Measurements from ENCODE around the gene CCND2.

CCND2 gene

DNA sequence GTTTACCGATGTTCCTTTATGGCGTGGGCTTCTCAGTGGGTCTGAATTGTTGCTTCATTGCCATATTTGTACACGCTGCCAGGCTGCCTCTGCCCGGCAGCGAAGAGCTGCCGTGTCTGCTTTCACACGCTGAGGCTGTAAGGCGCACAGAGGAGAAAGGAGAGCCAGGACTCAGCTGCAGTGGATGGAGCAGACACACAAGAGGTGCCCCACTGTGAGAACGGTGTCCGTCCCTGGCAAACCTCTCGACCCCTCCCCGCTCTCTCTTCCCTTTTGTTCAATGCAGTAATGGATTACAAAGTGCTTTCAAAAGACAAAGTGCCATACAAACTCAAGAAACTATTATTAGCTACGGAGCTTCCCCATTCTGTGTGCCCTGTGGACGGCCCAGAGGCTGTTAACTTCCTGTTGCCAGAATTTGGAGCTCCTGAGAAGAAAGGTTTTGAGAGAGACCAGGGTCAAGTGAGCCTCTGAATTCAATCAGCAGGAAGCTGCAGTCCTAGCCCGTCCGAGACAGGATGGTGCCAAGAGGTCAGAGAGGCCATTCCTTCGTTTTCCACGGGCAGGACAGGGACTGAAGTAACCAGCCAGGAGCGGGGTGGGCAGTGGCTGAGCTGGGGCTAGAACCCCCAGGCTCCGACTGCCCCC, 15.8 kb downstream of the CCND2 start:
- no peak for FAIRE-seq
- no peak for DNase-seq (ENCODE audit: insufficient read length, low spot score)

DNA sequence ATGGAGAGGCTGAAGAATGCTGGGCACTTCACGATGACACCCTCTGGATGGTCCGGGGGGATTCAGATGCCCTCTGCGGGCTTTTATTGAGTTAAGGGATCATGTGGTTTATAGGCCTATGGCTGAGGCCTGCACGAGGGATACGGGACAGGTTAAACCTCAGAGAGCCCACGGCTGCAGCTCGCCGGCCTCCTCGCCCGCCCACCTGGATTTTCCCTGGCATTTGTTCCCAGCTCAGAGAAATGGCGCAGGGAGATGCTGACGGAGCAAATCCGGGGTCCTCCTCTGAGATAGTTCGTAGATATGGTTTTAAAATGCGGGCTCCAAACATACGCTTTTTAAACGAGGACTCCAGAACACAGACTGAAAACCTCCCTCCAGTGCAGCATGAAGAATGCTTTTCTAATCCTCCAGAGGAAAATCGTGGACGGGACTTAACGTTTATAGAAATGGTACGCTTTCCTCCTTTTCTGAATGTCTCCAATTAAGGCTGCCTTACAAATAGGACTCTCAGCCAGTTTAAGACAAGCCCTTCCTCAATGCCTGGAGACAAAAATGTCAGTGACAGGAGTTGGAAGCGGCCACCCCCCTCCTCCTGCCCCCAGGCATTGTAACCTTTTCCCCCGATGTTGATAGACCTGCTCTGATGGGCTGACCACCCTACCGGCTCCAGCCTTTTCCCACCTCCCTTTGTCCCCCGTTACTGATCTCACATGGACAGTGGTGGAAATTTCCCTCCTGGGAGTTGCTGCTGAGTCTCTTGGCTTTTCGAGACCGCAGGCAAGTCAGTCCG, 16.6 kb downstream of the CCND2 start:
- no peak for FAIRE-seq

DNA sequence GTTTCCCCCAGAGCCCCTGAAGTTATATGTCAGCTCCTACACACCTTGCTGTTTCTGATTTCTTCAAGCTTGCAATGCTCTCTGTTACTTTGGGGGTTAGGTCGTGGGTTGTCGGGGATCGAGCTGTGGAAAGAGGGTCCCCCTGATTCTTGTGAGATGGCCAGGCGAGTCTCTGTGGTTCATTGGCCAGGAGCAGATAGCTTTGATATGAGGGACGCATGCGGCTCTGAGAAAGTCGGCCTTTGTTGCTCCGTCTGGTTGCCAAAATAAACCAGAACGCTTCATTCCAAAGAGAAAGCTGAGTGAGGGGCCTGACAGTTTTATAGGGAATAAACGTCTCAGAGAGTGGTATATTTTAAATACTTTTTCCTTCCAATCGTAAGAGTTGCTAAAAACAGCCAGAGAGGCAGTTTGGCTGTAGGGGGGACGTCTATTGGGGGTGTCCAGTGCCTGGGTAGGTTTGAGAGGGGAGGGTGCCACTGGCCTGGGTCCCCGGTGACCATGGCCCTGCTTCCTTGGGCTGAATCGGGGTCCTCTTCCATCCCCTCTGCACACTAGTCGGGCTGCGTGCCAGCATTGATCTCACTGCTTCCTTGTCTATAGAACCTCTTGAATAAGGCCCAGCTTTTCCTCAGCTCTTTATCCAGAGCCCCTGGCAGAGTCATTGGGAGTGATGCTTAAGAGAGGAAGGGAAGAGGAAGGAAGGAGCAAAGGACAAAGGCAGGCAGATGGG, 18.9 kb downstream of the CCND2 start:
- FAIRE-seq (no peak), DNase-seq (ENCODE audit: insufficient read length, low spot score) (no peak)

More for the DNA sequence above, 16.6 kb downstream of the CCND2 start:
- DNase-seq (ENCODE audit: insufficient read length, low spot score) = no peak

DNA sequence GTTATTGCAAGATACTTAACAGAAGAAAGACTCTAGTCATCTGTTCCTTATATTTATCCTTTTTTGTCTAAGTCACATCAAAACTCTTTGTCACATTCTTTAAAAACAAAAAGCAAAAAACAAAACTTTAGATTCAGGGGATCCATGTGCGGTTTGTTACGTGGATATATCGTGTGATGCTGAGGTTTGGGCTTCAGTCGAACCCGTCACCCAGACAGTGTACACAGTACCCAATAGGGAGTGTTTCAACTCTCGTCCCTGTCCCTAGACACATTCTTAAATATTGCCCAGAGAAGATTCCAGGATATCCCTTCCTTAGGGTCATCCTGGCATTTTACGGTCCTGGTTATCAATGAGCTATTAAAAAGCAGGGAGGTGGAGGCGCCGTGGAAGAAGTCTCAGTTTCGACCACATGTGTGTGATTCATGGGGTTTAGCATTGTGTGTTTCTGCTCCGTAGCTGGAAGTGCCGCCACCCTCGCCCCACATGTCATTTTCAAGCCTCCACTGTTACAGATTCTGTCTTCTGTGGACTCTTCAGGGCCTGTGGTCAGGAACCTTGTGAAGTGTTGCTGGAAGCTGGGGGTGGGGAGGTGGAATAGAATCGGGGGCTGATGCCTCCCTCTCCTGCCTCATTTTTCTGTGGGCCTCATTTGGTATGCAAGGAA, 19.9 kb downstream of the CCND2 start:
- no peak for DNase-seq (ENCODE audit: insufficient read length, low spot score)
- FAIRE-seq = no peak

DNA sequence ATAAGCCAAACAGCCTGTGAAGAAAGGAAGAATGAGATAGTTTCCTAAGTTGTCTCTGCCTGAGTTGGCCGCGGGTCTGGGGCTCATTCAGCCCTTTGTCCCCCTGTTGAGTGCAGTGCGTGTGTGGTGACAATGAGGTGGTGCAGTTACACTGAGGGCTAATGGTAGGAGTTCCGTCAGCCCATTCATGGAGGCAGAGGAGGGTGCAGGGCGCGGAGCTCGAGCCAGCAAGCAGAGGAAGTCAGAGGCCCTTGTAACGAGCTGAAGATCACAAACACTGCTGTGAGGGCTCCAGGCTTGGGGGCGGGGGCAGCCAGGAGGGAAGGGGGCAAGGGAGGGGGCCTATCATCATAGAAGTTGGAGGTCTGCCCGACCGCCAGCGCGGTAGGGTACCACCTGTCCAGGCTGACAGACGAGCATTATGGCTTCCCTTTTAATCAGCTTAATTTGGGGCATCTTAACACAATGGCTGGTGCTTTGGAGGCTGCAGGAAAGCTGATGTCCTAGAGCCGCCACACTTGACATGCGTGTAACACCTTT, 20.5 kb downstream of the CCND2 start:
- DNase-seq (ENCODE audit: insufficient read length, low spot score) (no peak), FAIRE-seq (no peak)

DNA sequence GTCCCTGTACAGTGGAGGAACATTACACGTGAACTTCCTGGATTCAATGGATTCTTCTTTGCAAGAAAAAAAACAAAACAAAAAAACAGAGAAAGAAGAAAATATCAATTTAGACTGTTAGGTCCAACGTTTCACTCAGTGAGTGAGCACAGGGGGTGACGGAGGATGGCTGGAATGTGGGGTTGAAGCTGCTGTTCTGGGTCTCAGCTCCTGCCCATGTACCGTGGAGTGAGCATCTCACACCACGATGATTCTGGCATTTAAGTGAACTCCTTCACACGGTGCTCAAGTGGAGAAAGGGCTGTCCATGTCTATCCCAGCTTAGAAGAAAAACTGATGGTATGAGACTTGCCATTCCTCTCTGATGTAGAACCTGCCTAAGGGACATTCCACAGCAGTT, 23.2 kb downstream of the CCND2 start:
- no peak for DNase-seq (ENCODE audit: insufficient read length, low spot score)
- FAIRE-seq = no peak

DNA sequence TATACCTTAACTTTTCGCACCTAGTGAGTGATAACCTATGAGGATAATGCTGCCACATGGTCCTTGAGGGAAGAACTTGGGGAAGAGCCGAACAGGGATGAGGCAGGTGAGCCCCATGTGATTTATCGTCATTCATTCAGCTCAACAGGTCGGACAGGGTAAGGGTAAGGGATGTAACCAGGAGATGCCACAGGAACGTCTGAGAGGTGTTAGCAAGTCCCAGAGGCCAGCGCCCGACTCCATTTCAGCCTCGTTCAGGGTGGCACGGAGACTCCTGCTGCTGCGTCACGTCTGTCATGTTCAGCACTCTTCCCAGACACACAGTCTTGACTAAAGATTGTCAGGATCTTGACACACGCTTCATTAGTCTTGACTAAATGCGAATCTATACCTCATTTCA, 24.1 kb downstream of the CCND2 start:
- DNase-seq (ENCODE audit: insufficient read length, low spot score) = no peak
- FAIRE-seq = no peak

DNA sequence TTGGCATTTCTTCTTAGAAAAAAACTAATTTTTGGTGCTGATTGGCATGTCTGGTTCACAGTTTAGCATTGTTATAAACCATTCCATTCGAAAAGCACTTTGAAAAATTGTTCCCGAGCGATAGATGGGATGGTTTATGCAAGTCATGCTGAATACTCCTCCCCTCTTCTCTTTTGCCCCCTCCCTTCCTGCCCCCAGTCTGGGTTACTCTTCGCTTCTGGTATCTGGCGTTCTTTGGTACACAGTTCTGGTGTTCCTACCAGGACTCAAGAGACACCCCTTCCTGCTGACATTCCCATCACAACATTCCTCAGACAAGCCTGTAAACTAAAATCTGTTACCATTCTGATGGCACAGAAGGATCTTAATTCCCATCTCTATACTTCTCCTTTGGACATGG, 27.3 kb downstream of the CCND2 start:
- FAIRE-seq = no peak
- DNase-seq (ENCODE audit: insufficient read length, low spot score) = no peak

DNA sequence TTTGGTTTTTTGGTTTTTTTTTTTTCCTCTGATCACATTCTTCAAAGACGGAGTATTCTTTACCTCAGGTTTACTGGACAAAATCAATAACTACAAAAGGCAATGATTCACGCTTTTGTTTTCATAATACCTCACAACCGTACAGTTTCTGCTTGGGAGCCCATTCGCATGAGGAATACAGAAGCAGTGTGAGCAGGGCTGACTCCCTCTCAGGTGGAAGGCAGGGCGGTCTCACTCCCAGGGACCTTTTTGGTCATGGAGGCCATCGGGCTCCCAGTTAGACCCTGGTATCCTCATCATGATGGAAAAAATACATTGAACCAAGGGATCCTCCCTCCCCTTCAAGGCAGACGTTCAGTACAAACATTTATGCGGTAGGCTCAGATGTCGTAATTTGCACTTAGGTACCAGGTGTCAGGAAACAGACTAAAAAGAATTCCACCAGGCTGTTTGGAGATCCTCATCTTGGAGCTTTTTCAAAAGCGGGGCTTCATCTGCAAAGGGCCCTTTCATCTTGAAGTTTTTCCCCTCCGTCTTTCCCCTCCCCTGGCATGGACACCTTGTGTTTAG, 28.5 kb downstream of the CCND2 start:
- FAIRE-seq = peak; percentile 64

DNA sequence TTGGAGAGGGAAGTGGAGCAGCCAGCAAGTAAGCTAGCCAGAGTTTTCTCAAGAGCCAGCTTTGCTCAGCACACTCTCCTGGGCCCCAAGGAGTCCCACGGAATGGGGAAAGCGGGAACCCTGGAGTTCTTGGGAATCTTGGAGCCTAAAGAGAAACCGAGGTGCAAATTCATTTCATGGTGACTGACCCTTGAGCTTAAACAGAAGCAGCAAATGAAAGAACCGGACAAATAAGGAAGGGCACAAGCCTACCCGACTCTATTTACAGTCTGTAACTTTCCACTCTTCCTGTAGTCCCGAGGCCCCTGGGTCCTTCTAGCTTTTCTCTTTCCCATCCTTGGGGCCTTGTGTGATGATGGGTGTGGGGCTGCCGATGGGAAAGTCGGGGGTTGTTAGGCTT, 29.3 kb downstream of the CCND2 start:
- DNase-seq (ENCODE audit: insufficient read length, low spot score) (no peak), FAIRE-seq (no peak)

More for the DNA sequence above, 28.5 kb downstream of the CCND2 start:
- no peak for DNase-seq (ENCODE audit: insufficient read length, low spot score)

DNA sequence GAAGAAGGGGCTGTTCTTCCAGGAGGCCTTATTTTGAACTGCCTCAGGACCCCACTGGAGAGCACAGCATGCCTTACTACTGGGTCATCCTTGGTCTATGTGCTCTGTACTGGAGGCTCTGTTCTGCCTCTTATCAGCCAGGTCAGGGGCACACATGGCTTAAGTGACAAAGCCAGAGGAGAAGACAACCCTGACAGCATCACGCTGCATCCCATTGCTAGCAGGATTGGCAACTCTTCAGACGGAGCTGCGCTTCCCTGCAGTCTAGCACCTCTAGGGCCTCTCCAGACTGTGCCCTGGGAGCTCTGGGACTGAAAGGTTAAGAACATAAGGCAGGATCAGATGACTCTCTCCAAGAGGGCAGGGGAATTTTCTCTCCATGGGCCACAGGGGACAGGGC, 30.2 kb downstream of the CCND2 start:
- no peak for FAIRE-seq
- no peak for DNase-seq (ENCODE audit: insufficient read length, low spot score)

DNA sequence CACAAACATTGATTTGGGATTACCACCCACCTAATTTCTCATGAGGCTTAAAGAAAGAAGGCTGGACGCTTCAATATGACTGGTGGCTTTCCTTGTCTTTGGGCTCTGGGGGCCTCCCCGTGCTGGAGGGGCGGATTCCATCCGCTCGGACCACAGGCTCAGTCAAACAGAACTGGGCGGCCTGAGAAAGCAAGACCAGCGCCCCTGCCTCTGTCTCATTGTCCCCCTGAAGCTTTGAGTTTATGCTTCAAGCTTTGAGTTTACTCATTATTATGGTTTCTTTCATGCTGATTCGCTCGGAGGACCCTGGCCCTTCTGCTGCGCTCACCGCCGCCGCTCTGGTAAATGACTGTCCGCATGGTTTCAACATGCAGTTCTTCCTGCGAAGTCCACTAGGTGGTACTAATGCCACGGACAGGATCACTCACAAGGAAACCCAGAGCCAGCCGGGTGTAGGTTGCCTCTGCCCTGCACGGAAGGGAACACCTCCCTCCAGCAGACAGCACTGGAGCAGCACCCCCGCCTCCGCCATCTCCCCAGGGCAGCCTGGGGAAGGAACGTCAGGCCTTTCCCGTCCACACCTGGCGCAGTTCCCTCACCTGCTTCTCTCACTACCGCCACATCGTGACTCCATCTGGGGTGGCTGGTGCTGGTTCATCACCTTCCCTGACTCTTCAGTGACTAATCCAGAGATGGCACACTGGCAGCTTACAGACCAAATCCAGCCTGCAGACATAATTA, 34.2 kb downstream of the CCND2 start:
- DNase-seq (ENCODE audit: insufficient read length, low spot score) = peak; percentile 95
- FAIRE-seq = peak; percentile 96

DNA sequence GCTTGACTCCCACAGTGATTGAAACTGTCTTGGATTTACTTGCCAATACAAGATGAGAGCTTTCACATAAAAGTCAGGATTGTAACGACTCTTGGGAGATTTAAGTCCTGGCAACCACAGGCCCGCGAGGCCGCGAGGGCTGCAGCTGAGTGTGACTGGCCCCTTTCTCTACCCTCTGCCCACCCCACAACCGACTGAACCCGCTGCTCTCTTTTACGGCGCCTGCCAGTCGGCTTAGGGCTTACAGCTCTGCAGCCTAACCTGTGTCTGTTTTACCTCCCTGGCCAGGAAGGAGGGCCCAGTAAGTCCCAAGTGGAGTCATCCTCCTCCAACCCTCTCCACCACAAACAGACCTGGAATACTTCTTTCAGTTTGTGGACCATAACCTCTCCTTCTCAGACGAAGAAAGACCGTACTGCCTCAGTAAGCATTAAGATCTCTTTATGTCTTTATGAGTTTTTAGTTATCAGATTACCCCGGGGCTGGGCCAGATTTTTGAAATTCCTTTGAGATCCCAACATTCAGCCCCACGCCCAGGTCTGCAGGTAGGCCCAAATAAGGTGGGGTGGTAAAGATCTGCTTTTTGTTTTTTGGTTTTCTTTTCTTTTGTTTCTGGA, 34.9 kb downstream of the CCND2 start:
- no peak for FAIRE-seq

DNA sequence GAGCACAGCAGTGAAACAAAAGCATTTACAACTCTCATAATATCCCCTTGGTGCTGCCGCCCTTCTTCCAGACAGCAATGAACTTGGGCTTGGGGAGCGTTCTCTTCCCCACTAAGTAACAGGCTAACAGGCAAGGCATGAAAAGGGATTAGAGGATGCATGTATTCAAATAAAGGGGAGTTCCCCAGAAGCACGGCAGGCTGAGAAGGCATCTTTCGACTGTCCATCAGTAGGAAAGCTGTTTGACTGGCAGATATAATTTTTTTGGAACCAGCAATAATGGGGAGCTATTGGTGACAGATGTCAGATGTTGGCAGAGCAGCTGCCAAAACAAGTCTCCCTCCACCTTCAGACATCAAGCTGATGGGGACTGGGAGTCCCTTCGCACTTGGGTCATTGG, 38.2 kb downstream of the CCND2 start:
- DNase-seq (ENCODE audit: insufficient read length, low spot score) (no peak), FAIRE-seq (no peak)

More for the DNA sequence above, 34.9 kb downstream of the CCND2 start:
- DNase-seq (ENCODE audit: insufficient read length, low spot score) = no peak

DNA sequence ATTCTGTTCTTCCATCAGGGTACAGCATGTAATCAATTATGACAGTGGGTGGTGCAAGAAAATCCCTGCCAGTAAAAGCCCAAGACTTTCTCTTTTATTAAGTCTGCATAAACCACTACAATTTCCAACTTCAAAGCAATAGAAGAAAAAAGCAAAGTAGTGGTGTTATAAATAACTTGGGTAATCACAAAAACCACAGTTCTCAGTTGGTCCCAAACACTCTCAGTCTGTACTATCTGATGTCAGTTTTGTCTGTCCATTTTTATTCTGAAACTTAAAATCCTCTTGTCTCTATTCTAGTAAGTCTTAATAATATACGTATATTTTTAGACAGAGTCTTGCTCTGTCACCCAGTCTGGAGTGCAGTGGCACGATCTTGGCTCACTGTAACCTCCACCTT, 38.7 kb downstream of the CCND2 start:
- FAIRE-seq (peak; percentile 13), DNase-seq (ENCODE audit: insufficient read length, low spot score) (no peak)

DNA sequence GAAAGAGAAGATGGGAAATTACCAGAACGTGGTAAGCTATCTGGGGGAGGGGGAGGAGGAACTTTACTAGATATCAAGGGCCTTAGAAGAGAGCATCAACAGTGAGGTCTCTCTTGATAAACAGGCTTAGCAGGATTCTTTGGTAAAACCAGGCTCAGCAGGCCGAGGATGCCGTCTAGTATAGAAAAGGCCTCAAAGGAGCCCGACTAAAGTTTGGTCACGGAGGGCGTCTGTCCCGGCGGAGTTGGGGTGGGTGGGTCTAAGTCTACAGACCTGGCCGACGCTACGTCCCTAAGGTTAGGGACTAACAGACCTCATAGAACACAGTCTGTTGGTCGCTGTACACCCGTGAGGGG, 46.9 kb downstream of the CCND2 start:
- FAIRE-seq (no peak), DNase-seq (ENCODE audit: insufficient read length, low spot score) (no peak)

DNA sequence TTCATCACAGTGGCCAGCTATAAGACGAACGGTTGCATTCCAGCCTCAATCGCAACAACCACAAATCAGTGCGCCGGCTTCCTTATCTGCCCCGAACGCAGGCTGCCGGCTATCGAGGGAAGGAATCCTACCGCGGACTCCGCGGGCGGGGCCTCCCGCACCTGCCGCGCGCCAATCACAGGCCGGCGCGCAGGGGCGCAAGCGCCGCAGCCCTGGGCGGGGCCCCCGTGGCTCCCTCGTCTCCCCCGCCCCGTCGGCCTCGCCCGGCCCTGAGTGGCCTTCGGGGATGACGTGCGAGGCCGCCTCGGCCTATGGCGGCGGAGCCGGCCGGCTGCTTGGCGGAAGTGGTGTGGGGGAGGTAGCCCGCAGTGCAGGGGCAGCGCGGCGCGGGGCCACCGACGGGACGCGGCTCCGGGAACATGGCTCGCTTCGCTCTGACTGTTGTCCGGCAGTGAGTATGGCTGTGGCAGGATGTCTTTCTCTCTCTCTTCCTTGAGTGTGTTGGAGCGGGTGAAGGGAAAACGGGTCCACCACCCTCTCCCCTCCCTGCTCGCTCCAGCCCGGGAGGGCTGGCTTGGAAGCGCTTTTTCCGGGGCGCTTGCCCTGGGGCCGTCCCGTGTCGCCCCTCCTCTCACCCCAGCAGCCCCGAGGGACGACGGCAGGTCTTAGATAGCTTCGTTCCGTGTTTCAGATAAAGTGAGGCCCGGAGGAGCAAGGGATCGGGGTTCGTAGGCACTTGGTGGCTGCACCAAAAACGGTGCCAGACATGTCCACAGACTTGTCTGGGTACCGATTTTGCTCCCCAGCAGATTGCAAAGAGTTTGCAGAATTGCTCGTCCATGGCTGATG, 47.5 kb downstream of the CCND2 start, which contains the start of gene TIGAR:
TSS of gene TIGAR (plus strand) at position 361 of the 849 bp plus-strand sequence. CDS start at position 420, 59 bp downstream.
- DNase-seq (ENCODE audit: insufficient read length, low spot score) (peak; percentile 99), FAIRE-seq (peak; percentile 99)

DNA sequence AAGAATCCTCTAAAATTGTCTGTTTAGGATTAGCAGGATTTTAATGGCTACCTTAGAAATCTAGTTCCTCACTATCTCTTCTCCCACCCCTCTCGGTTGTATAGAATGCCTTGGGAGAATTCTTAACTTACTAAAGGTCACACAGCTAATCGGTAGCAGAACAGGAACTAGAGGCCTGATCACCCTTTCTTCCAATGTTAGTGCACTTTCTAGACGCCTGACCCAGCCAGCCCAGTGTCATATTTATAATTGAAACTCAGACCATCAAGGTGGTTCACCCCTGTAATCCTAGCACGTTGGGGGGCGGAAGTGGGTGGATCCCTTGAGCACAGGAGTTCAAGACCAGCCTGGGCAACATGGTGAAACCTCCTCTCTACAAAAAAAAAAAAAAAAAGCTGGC, 49.2 kb downstream of the CCND2 start:
- FAIRE-seq (no peak), DNase-seq (ENCODE audit: insufficient read length, low spot score) (no peak)

Measured in HTR-8/SVneo (cell line).